ENCODE measurements around the gene OSGIN1.

OSGIN1 gene

DNA sequence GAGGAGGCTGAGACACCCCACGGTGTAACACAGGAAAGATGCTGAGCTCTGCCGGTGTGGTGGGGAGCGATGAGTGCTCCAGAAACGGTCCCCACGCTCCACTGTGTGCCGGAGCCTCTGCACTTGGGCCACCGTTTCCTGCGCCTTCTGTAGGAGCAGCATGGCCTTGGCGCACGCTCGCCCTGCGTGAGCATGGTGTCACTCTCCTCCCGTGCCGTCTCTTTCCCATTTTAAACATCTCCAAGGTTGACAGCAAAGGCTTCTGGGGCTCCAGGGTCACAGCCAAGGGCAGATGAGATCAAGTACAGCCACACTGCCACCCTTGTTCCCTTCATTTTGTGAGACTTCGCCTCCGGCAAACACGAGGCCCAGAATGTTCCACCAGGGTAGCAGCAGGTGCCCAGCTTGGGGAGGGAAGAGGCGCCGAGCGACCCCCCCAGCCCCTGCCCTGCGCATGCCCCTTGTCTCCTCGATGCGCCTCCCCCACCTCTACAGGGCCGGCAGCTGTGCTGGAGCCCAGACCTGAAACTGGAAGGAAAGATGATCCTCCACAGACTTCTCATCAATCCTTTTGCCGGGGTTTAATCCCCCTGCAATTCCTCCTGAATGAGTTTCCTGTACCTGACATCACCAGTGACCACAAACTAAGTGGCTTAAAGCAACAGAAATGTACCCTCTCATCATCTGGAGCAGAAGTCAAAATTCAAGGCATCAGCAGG is 19.9 kb upstream of the OSGIN1 start:
- TF ChIP-seq, protein P1, sequence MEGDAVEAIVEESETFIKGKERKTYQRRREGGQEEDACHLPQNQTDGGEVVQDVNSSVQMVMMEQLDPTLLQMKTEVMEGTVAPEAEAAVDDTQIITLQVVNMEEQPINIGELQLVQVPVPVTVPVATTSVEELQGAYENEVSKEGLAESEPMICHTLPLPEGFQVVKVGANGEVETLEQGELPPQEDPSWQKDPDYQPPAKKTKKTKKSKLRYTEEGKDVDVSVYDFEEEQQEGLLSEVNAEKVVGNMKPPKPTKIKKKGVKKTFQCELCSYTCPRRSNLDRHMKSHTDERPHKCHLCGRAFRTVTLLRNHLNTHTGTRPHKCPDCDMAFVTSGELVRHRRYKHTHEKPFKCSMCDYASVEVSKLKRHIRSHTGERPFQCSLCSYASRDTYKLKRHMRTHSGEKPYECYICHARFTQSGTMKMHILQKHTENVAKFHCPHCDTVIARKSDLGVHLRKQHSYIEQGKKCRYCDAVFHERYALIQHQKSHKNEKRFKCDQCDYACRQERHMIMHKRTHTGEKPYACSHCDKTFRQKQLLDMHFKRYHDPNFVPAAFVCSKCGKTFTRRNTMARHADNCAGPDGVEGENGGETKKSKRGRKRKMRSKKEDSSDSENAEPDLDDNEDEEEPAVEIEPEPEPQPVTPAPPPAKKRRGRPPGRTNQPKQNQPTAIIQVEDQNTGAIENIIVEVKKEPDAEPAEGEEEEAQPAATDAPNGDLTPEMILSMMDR (IDR thresholded peaks at IDR 0.05) = no peak
- Histone ChIP-seq H3K27ac (no peak overlapping the region), H3K4me3 (no peak overlapping the region)
- DNase-seq (ENCODE audit: low spot score) = no peak

DNA sequence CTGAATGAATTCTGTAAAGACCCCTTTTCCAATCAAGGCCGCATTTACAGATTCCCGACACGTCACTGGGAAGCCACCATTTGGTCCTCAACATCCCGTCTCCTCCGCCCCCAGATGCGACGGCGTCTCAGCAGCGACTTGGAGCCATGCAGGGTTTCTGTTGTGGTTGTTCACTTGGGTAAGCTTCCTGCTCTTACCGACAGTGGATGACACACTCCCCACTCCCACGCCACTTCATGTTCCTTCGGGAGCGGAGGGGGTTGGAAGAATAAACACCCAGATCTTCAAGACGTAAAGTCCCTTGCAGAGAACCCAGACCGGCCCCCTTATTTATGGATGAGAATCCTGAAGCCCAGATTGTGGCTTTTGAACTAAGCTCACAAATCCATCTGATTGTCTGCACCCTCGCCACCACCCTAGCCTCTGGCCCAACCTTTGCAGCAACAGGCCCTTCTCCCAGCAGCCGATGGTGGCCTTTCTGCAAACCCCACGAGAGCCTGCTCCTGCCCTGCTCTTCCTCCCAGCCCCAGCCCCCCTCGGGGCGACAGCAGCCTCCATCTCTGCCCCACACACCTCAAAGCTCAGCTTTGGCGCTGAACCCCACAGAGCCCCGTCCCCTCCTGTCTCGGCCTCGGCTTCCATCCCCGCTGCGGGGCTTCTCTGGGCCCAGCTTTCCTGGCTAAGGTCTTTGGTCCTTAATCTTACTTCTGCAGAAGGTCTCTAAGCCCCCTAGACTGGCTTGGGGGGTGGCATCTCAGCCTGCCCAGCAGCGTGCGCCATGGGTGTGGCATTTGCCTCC is 19.0 kb upstream of the OSGIN1 start:
- Histone ChIP-seq H3K4me3 (no peak overlapping the region), H3K27ac (no peak overlapping the region)
- TF ChIP-seq, protein P1 (IDR thresholded peaks at IDR 0.05) = no peak
- no peak for DNase-seq (ENCODE audit: low spot score)

DNA sequence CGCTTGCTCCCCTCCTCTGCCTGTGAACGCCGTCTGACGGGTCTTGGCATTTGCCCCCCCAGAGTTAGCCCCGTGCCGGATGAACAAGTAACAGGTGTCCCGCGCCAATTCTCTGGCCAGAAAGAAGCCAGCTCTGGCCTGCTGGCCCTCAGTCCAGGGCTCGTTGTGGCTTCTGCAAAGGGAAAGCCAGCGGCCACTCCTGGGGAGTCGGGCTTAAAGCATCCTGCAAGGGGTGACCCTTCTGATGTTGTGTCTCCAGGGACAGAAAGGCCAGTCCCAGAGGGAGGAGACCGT is 18.4 kb upstream of the OSGIN1 start:
- TF ChIP-seq, protein P1 (IDR thresholded peaks at IDR 0.05) = no peak
- DNase-seq (ENCODE audit: low spot score) = no peak
- H3K4me3 ChIP-seq = no peak overlapping the region
- no peak overlapping the region for H3K27ac ChIP-seq

DNA sequence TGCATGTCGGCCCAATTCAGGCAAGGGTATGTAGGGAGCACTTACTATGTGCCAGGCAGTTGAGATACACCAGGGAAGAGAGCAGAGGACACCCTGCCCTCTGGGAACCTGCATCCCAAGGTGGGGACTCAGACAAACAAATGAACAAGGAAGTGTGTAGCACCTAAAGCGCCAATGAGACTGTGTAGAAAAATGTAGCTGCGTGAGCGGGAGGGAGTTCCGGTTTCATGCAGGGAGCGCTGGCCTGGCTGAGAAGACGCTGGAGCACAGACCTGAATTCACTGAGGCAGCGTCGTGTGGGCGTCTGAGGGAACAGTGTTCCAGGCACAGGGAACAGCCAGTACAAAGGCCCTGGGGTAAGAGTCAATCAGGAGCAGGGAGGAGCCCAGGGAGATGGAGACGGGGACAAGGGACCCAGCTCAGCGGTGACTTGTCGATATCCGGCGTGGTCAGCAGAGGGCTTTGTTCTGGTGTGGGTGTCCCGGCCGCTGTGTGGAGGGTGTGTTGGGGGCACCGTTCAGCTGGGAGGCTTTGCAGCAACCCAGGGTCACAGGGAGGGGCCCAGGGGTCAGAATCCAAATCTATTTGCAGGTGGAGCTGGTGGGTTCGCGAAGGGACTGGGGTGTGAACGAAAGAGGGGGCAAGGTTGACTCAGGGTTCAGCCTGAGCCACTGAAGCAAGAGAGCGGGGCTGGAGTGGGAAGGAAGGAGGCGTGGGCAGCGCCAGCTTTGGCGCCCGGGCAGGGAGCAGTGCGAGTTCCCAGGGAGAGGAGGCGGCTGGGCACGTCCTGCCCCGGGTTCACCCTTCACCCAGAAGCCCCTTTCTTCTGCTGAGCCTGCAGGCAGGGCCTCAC is 17.8 kb upstream of the OSGIN1 start:
- Histone ChIP-seq H3K4me3 (no peak overlapping the region), H3K27ac (no peak overlapping the region)
- no peak for DNase-seq (ENCODE audit: low spot score)
- TF ChIP-seq, protein P1 (IDR thresholded peaks at IDR 0.05) = no peak

DNA sequence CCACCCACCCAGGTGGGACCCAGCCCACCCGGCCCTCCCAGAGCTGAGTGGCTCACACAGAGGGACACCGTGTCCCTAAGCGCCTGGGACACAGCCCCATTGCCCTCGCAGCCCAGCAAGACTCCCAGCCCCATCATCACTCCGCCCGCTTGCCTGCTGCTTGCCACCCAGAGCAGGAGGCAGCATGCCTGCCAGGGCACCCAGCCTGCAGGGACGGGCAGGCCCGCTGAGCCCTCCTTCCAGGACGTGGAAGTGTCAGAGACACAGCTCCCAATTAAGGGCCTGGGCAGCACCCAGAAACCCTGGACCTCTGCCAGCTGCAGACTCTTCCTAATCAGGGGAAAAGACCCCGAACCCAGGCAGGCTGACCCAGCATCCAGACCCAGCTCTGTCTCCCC is 17.2 kb upstream of the OSGIN1 start:
- TF ChIP-seq, protein P1 (IDR thresholded peaks at IDR 0.05) = no peak
- DNase-seq (ENCODE audit: low spot score) = no peak
- Histone ChIP-seq H3K4me3 (no peak overlapping the region), H3K27ac (no peak overlapping the region)

DNA sequence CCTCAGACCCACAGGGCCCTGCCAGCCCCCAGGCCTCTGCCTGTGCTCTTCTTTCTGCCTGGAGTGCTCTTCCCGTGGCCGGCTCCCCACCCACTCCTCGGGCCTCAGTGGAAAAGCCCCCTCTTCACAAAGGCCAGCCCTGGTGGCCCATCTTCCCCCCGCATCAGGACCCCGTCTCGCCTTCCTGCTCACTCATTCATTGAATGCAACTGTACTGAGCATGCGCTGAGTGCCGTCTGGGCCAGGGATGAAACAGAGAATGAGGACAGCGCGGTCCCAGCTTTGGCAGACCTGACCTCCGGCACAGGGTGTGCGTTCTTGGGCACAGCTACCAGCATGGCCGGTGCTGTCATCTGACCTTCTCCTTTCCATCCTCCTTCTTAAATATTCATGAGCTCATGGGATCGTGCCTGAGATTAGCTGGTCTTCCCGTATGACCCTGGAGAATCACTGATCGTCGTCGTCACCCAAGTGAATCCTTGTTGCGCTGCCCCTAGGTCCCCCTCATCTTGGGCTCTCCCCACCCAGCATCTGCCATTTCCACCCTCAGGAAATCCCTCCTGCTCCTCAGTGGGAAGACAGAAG is 16.4 kb upstream of the OSGIN1 start:
- DNase-seq (ENCODE audit: low spot score) = no peak
- TF ChIP-seq, protein P1 (IDR thresholded peaks at IDR 0.05) = no peak
- no peak overlapping the region for H3K27ac ChIP-seq
- no peak overlapping the region for H3K4me3 ChIP-seq
